GM11168 (cell line): ENCODE data around the gene ADAP1.

Experiments
- in situ Hi-C: fragments of 300-500 bp; cut with MboI; formaldehyde crosslinking; loops from one replicate; pipeline ENCODE4 v1.12.0; 2022; ENCODE audit warnings: low sequenced_read_pairs; ENCODE audit not compliant: unreplicated experiment

Gene ADAP1

GRCh38 chr7:990352-990932 is 36.0 kb upstream of the ADAP1 start:
- in situ Hi-C loops: loop anchor here (10.0 kb wide), 1 partner anchor 74 kb away; no protein-coding TSS in a partner anchor

- in situ Hi-C loops: no loop called here
Observed at GRCh38 chr7:988963-989529, 34.6 kb upstream of the ADAP1 start.

GRCh38 chr7:988426-988911 is 34.0 kb upstream of the ADAP1 start:
- in situ Hi-C loops: no loop called here

- in situ Hi-C loops: no loop called here
Observed at GRCh38 chr7:987909-988308, 33.4 kb upstream of the ADAP1 start.

DNA sequence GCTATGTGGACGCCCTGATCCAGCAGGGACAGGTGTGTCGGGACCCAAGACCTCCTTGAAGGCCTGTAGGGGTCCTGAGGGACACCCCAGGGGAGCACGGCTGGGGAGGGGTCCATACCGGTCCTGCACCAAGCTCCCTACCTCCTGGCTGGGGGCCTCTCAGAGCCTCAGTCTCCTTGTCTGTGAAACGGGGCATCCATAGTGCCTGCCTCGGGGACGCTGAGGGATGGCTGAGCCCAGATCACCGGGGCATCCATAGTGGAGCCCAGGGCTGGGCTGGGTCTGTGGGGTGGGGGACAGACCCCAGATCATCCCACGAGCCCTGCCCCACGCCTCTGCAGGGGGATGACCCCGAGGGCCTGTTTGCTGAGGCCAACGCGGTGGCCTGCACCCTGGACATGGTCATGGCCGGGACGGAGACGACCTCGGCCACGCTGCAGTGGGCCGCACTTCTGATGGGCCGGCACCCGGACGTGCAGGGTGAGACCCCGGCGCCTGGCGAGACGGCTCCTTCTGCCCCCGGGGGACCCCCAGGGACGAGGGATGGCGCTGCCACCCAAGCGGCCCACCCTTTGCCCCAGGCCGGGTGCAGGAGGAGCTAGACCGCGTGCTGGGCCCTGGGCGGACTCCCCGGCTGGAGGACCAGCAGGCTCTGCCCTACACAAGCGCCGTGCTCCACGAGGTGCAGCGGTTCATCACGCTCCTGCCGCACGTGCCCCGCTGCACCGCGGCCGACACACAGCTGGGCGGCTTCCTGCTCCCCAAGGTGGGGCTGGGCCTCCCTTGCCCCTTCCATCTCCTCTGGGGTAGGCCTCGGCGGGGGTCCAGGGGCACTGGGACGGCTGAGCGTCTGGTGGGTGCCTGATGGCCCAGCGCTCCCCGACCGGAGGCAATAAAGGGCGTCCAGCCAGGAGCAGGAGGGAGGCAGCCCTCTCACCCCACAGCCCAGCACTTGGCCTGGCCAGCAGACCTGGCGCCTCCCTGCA is 32.6 kb upstream of the ADAP1 start:
- in situ Hi-C loops: no loop called here

- in situ Hi-C loops: no loop called here
Observed at GRCh38 chr7:985915-986741, 31.6 kb upstream of the ADAP1 start.

DNA sequence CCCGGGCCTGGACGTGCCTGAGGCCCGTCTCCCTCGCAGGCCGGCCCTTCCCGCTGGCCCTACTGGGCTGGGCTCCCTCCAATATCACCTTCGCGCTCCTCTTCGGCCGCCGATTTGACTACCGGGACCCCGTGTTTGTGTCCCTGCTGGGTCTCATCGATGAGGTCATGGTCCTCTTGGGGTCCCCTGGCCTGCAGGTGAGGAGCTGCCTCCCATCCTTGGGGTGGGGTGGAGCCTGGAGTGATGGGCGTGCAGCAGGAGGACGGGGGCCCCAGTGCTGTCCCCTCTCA is 30.6 kb upstream of the ADAP1 start:
- in situ Hi-C loops: no loop called here

- in situ Hi-C loops: no loop called here
Observed at GRCh38 chr7:984361-985126, 30.1 kb upstream of the ADAP1 start.

DNA sequence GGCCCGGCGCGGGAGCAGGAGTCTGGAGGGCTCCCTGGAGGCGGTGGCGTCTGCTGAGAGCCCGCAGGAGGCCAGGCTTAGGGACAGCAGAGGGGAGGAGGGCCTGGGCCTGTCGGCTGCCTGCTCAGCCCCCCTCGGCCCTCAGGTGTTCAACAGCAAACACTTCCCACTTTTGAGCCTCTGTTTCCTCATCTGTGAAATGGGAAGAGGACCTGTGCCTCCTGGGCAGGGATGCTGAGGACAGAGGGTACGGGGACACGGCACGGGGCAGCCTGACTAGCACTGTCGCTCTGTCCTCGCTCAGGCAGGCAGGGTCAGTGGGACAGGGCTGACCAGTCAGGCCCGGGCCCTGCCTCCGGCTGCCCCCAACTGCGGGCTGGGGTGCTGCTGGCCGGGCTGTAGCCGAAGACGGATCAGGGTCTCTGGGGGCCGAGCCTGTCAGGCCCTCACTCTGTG is 29.2 kb upstream of the ADAP1 start:
- in situ Hi-C loops: no loop called here

DNA sequence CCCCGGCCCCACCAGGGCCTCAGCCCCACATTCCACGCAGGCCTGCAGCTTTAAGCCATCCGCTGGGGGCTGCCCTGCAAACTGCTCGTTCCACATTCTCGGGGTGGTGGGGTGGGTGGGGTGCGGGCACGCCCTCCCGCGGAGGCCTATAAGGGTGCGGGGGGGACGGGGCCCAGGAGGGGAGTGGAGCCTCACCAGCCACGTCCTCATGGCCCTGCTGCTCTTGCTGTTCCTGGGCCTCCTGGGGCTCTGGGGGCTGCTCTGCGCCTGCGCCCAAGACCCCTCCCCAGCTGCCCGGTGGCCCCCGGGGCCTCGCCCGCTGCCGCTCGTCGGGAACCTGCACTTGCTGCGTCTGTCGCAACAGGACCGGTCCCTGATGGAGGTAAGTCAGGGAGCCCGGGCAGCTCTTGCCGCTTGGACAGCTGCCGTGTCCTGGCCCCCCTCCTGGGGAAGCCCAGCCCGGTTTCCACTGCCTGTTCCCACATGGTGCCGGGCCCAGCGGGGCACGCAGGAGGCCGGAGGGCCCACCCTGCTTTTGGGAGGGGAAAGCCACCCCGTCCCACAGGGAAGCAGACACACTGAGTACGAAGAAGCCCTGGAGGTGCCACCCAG is 28.6 kb upstream of the ADAP1 start, which contains the start of gene CYP2W1:
TSS of gene CYP2W1 (plus strand) at position 178 of the 612 bp plus-strand sequence. CDS start at position 209, 31 bp downstream.
- in situ Hi-C loops: no loop called here

DNA sequence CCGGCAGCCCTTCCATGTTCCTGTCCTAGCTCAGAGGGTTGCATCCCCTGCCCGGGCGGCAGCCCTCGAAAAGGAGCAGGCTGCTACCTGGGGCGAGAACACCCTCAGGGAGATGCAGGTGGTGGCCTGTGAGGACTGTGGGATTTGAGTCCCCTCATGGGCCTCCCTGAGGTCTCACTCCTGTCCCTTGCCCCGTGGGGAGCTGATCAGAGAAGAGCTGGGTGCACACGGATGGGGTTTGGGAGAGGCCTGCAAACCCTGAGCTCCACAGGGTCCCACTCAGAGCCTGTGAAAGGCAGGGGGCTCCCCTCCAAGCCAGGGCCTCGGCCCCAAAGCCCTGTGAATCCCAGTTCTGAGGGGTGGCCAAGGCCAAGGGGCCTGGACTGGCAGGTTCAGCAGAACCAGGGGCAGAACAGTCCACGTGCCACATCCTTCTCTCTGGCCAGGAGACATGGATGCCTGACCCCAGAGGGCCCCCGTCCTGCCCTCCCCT is 28.1 kb upstream of the ADAP1 start:
- in situ Hi-C loops: no loop called here

DNA sequence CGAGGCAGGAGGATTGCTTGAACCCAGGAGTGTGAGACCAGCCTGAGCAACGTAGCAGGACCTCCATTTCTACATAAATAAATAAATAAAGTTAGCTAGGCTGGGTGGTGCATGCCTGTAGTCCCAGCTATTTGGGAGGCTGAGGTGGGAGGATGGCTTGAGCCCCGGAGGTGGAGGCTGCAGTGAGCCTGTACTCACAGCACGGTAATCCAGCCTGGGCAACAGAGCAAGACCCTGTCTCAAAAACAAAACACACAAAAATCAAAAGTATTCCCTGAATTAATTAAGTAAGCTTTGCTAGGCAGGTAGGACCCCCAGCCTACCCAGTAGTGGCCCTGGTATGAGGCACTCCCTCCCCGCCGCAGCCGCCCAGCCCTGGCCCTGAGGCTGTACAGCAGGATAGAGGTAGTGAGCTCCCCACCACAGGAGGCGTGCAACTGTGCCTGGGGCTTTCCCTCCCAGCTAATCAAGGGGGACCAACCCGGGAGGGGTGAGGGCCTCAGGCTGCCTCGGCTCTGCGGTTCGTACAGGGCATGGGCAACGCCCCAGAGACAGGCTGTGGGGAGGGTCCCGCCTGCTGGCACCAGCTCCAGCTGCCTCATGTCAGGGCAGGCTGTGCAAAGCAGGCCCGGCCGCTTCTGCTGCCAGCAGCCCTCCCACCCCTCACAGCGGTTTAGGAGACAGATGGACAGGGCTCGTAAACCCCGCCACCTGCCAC is 27.5 kb upstream of the ADAP1 start:
- in situ Hi-C loops: no loop called here

GRCh38 chr7:979886-980571 is 25.5 kb upstream of the ADAP1 start:
- in situ Hi-C loops: loop anchor here (10.0 kb wide), 1 partner anchor 185 kb away; the partner anchor contains the start of gene ZFAND2A

GRCh38 chr7:979151-979550 is 24.7 kb upstream of the ADAP1 start:
- in situ Hi-C loops: loop anchor here (10.0 kb wide), 1 partner anchor 186 kb away; the partner anchor contains the start of gene ZFAND2A

GRCh38 chr7:978416-979091 is 24.1 kb upstream of the ADAP1 start:
- in situ Hi-C loops: loop anchor here (10.0 kb wide), 1 partner anchor 186 kb away; the partner anchor contains the start of gene ZFAND2A

- in situ Hi-C loops: loop anchor here (10.0 kb wide), 1 partner anchor 187 kb away; the partner anchor contains the start of gene ZFAND2A
Observed at GRCh38 chr7:978049-978346, 23.5 kb upstream of the ADAP1 start.
